Sigmoid colon (tissue), 4 donors: ENCODE results near the gene SP3.

Source experiments
- CTCF ChIP-seq, 4 experiments: fragments of 450-650 bp in 3 of 4; fragments of 200-600 bp in 1 of 4; IDR thresholded peaks; one replicate each; pipeline ENCODE4 v1.5.1; 2016 to 2019; ENCODE audit warnings: antibody characterized with exemption in 4 of 4, mild to moderate bottlenecking in 3 of 4, moderate library complexity in 2 of 4
- EP300 ChIP-seq, 4 donors: sonication (generic); formaldehyde crosslinking; IDR thresholded peaks; one replicate each; pipeline ENCODE4 v1.6.1; 2017; ENCODE audit warnings: antibody characterized with exemption in 4 of 4
- POLR2A ChIP-seq, 2 donors: fragments of 450-650 bp; IDR thresholded peaks; one replicate each; pipeline ENCODE4 v1.6.1; 2016; ENCODE audit warnings: antibody characterized with exemption in 2 of 2, mild to moderate bottlenecking in 2 of 2, moderate library complexity in 2 of 2
- POLR2AphosphoS5 ChIP-seq, 4 donors: sonication (generic); formaldehyde crosslinking; IDR thresholded peaks; one replicate each; pipeline ENCODE4 v1.6.1; 2017; ENCODE audit warnings: antibody characterized with exemption in 4 of 4

DNA sequence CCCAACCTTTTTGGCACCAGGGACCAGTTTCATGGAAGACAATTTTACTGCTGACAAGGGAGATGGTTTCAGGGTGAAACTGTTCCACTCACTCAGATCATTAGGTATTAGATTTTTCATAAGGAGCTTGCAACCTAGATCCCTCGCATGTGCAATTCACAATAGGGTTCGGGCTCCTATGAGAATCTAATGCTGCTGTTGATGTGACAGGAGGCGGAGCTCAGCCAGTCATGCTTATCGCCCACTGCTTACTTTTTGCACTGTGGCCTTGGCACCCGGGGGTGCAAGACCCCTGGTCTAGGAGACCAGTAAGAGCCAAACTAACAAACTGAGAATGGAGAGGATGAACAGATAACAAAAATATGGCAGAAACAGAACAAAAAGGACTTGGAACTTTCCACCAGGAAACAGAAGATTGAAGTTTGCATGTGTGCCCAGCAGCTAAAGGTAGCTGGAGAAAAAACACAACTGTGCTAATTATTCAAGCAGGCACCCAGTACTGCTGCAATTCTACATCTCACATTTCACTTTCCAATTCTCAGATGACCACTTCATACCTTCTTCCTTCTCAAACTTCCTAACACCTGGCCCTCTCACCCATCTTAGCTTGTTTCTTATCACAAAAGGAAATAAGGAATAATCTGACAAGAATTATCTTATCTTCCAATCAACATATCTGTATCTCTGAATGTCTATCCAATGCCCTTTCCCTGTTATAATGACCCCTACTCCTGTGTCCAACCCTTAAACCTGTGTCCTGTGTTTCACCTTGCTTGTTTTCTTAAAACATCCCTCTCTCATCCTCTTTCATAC, 24.8 kb downstream of the SP3 start:
- TF ChIP-seq CTCF (IDR thresholded peaks at IDR 0.05) = no peak
- no peak for TF ChIP-seq EP300 (IDR thresholded peaks at IDR 0.05)
- TF ChIP-seq POLR2AphosphoS5 (IDR thresholded peaks at IDR 0.05) = no peak
- no peak for TF ChIP-seq POLR2A (IDR thresholded peaks at IDR 0.05)
